ENCODE data around the gene KIF16B. TPM values are rescaled to one million over a fixed set of nuclear protein-coding genes. Genes with fewer than 3 reads are reported as not detected.

The KIF16B gene
- total RNA-seq, 2 experiments from 2014 or later: 7.5 to 8.7 TPM

GRCh38 chr20:16587066-16587465 is 13.8 kb upstream of the KIF16B start:
- H3K9me3 Mint-ChIP-seq (ENCODE audit: low read depth): no peaks in the 10 kb centered on the region
- no peaks in the 10 kb centered on the region for H3K36me3 Mint-ChIP-seq (ENCODE audit: low read depth)
- no peak for ATAC-seq
- no peak overlapping the region for H3K27ac Mint-ChIP-seq
- ChIA-PET CTCF (interaction anchor here (1.6 kb wide), 1 partner anchor 13 kb away, joined by 3 read pairs; no protein-coding TSS in a partner anchor), POLR2A (no interaction called here)
- H3K4me3 Mint-ChIP-seq: no peak overlapping the region
- H3K27me3 Mint-ChIP-seq: peaks cover 27% of the 10 kb centered on the region
- H3K4me1 Mint-ChIP-seq: no peaks in the 10 kb centered on the region
- intact Hi-C loops (cut with DNase I, micrococcal nuclease): no loop called here
- no peak for DNase-seq

GRCh38 chr20:16583474-16583873 is 10.2 kb upstream of the KIF16B start:
- ATAC-seq: no peak
- CTCF ChIA-PET: interaction anchor here (0.6 kb wide), 1 partner anchor 1099 kb away, joined by 3 read pairs; no protein-coding TSS in a partner anchor
- POLR2A ChIA-PET: no interaction called here
- no peaks in the 10 kb centered on the region for H3K4me1 Mint-ChIP-seq
- no peaks in the 10 kb centered on the region for H3K36me3 Mint-ChIP-seq (ENCODE audit: low read depth)
- no peak for DNase-seq
- H3K27ac Mint-ChIP-seq: no peak overlapping the region
- no peak overlapping the region for H3K4me3 Mint-ChIP-seq
- H3K9me3 Mint-ChIP-seq (ENCODE audit: low read depth): no peaks in the 10 kb centered on the region
- intact Hi-C loops (cut with DNase I, micrococcal nuclease): no loop called here
- H3K27me3 Mint-ChIP-seq: peaks cover 21% of the 10 kb centered on the region

GRCh38 chr20:16581241-16581640 is 8.0 kb upstream of the KIF16B start:
- no peaks in the 10 kb centered on the region for H3K9me3 Mint-ChIP-seq (ENCODE audit: low read depth)
- no peaks in the 10 kb centered on the region for H3K4me1 Mint-ChIP-seq
- ATAC-seq: no peak
- H3K27ac Mint-ChIP-seq: no peak overlapping the region
- H3K36me3 Mint-ChIP-seq (ENCODE audit: low read depth): no peaks in the 10 kb centered on the region
- H3K27me3 Mint-ChIP-seq: peaks cover 9% of the 10 kb centered on the region
- no peak for DNase-seq
- intact Hi-C loops (cut with DNase I, micrococcal nuclease): no loop called here
- no peak overlapping the region for H3K4me3 Mint-ChIP-seq
- ChIA-PET POLR2A (no interaction called here), CTCF (interaction anchor here (0.6 kb wide), 1 partner anchor 35 kb away, joined by 3 read pairs; no protein-coding TSS in a partner anchor)

GRCh38 chr20:16580620-16581019 is 7.4 kb upstream of the KIF16B start:
- DNase-seq: no peak
- intact Hi-C loops (cut with DNase I, micrococcal nuclease): no loop called here
- no peak for ATAC-seq
- no peaks in the 10 kb centered on the region for H3K9me3 Mint-ChIP-seq (ENCODE audit: low read depth)
- no peak overlapping the region for H3K27ac Mint-ChIP-seq
- CTCF ChIA-PET: interaction anchor here (0.6 kb wide), 1 partner anchor 35 kb away, joined by 3 read pairs; no protein-coding TSS in a partner anchor
- H3K4me3 Mint-ChIP-seq: no peak overlapping the region
- H3K4me1 Mint-ChIP-seq: peaks cover 4% of the 10 kb centered on the region
- no peaks in the 10 kb centered on the region for H3K36me3 Mint-ChIP-seq (ENCODE audit: low read depth)
- peaks cover 8% of the 10 kb centered on the region for H3K27me3 Mint-ChIP-seq
- POLR2A ChIA-PET: no interaction called here

- H3K4me1 Mint-ChIP-seq: peaks cover 9% of the 10 kb centered on the region
- H3K27me3 Mint-ChIP-seq: peaks cover 8% of the 10 kb centered on the region
- H3K27ac Mint-ChIP-seq: no peak overlapping the region
- no peaks in the 10 kb centered on the region for H3K36me3 Mint-ChIP-seq (ENCODE audit: low read depth)
- POLR2A ChIA-PET: no interaction called here
- H3K9me3 Mint-ChIP-seq (ENCODE audit: low read depth): no peaks in the 10 kb centered on the region
- no peak overlapping the region for H3K4me3 Mint-ChIP-seq
- CTCF ChIA-PET: no interaction called here
- ATAC-seq: no peak
- intact Hi-C loops (cut with DNase I, micrococcal nuclease): no loop called here
- no peak for DNase-seq
These were observed 6.9 kb upstream of the KIF16B start for GRCh38 chr20:16580147-16580546.

GRCh38 chr20:16576219-16576618 is 3.0 kb upstream of the KIF16B start:
- DNase-seq: no peak
- POLR2A ChIA-PET: no interaction called here
- Mint-ChIP-seq H3K27ac (no peak overlapping the region), H3K36me3 (ENCODE audit: low read depth) (no peaks in the 10 kb centered on the region), H3K4me1 (peaks cover 33% of the 10 kb centered on the region), H3K9me3 (ENCODE audit: low read depth) (no peaks in the 10 kb centered on the region), H3K27me3 (no peaks in the 10 kb centered on the region), H3K4me3 (peak overlapping the region; percentile 85)
- CTCF ChIA-PET: no interaction called here
- intact Hi-C loops (cut with DNase I, micrococcal nuclease): loop anchor here in 1 of 2 experiments (5.0 to 10.0 kb wide), 3 partner anchors 989 to 1989 kb away; partner anchors contain the start of genes SMIM26 and ZNF133
- no peak for ATAC-seq

GRCh38 chr20:16575390-16576140 is 2.3 kb upstream of the KIF16B start:
- ATAC-seq (no peak), DNase-seq (peak; percentile 20)
- Mint-ChIP-seq H3K4me1 (peaks cover 40% of the 10 kb centered on the region), H3K9me3 (ENCODE audit: low read depth) (no peaks in the 10 kb centered on the region), H3K4me3 (peak overlapping the region; percentile 85), H3K36me3 (ENCODE audit: low read depth) (no peaks in the 10 kb centered on the region), H3K27ac (peak overlapping the region; percentile 75), H3K27me3 (no peaks in the 10 kb centered on the region)
- ChIA-PET CTCF (interaction anchor here (0.7 to 0.8 kb wide), 2 partner anchors 16 to 24 kb away, joined by 3 read pairs; no protein-coding TSS in a partner anchor), POLR2A (interaction anchor here (0.6 kb wide), 1 partner anchor 1132 kb away, joined by 3 read pairs; no protein-coding TSS in a partner anchor)
- intact Hi-C loops (cut with DNase I, micrococcal nuclease): loop anchor here in 1 of 2 experiments (5.0 to 10.0 kb wide), 3 partner anchors 989 to 1989 kb away; partner anchors contain the start of genes SMIM26 and ZNF133

GRCh38 chr20:16574656-16575355 is 1.6 kb upstream of the KIF16B start:
- no peaks in the 10 kb centered on the region for H3K36me3 Mint-ChIP-seq (ENCODE audit: low read depth)
- H3K4me3 Mint-ChIP-seq: peak overlapping the region; percentile 85
- intact Hi-C loops (cut with DNase I, micrococcal nuclease): loop anchor here in 1 of 2 experiments (5.0 to 10.0 kb wide), 4 partner anchors 990 to 1990 kb away; partner anchors contain the start of genes RRBP1, SMIM26 and ZNF133
- peak overlapping the region; percentile 75 for H3K27ac Mint-ChIP-seq
- peaks cover 42% of the 10 kb centered on the region for H3K4me1 Mint-ChIP-seq
- DNase-seq (peak; percentile 92), ATAC-seq (peak; percentile 84)
- H3K27me3 Mint-ChIP-seq: no peaks in the 10 kb centered on the region
- H3K9me3 Mint-ChIP-seq (ENCODE audit: low read depth): no peaks in the 10 kb centered on the region
- ChIA-PET POLR2A (interaction anchor here (0.6 kb wide), 1 partner anchor 1133 kb away, joined by 3 read pairs; no protein-coding TSS in a partner anchor), CTCF (interaction anchor here (0.7 to 1.0 kb wide), 4 partner anchors 11 to 134 kb away, joined by 3 read pairs; no protein-coding TSS in a partner anchor)

GRCh38 chr20:16571333-16571732 is 1.9 kb downstream of the KIF16B start:
- H3K27me3 Mint-ChIP-seq: no peaks in the 10 kb centered on the region
- ChIA-PET POLR2A (no interaction called here), CTCF (no interaction called here)
- H3K4me1 Mint-ChIP-seq: peaks cover 42% of the 10 kb centered on the region
- no peaks in the 10 kb centered on the region for H3K9me3 Mint-ChIP-seq (ENCODE audit: low read depth)
- no peak for DNase-seq
- no peak overlapping the region for H3K27ac Mint-ChIP-seq
- no peaks in the 10 kb centered on the region for H3K36me3 Mint-ChIP-seq (ENCODE audit: low read depth)
- intact Hi-C loops (cut with DNase I, micrococcal nuclease): loop anchor here in 1 of 2 experiments (5.0 to 10.0 kb wide), 3 partner anchors 993 to 1993 kb away; partner anchors contain the start of genes RRBP1 and SMIM26
- no peak for ATAC-seq
- no peak overlapping the region for H3K4me3 Mint-ChIP-seq

GRCh38 chr20:16569246-16570153 is 3.7 kb downstream of the KIF16B start:
- Mint-ChIP-seq H3K4me1 (peaks cover 39% of the 10 kb centered on the region), H3K27ac (no peak overlapping the region), H3K27me3 (no peaks in the 10 kb centered on the region), H3K36me3 (ENCODE audit: low read depth) (no peaks in the 10 kb centered on the region), H3K4me3 (no peak overlapping the region), H3K9me3 (ENCODE audit: low read depth) (no peaks in the 10 kb centered on the region)
- ChIA-PET CTCF (interaction anchor here (1.1 kb wide), 1 partner anchor 14 kb away, joined by 3 read pairs; no protein-coding TSS in a partner anchor), POLR2A (no interaction called here)
- no peak for DNase-seq
- intact Hi-C loops (cut with DNase I, micrococcal nuclease): loop anchor here in 1 of 2 experiments (5.0 to 10.0 kb wide), 3 partner anchors 995 to 1995 kb away; partner anchors contain the start of genes RRBP1 and SMIM26
- ATAC-seq: no peak

Measured in activated CD4-positive, alpha-beta T cell treated with anti-CD3 and anti-CD28 coated beads for 36 hours (primary cell).